Epithelial cell of esophagus (primary cell): ENCODE measurements around the gene TPD52L1.

Experiments
- DNase-seq: peaks from one replicate; pipeline ENCODE4 v3.0.0; 2010; ENCODE audit warnings: low read depth
- H3K4me3 ChIP-seq: 2 replicates; pipeline ENCODE4 v1.5.1; 2011; ENCODE audit warnings: mild to moderate bottlenecking, low read length, control low read depth
- CTCF ChIP-seq: IDR thresholded peaks from 2 replicates; pipeline ENCODE4 v1.5.1; 2011; ENCODE audit warnings: low read depth, mild to moderate bottlenecking, low read length, control low read depth, inconsistent platforms; ENCODE audit not compliant: insufficient read depth; ENCODE audit errors: missing control alignments

Gene TPD52L1

GRCh38 chr6:125259354-125259736 is 105.8 kb downstream of the TPD52L1 start:
- no peak overlapping the region for H3K4me3 ChIP-seq
- TF ChIP-seq CTCF = no peak
- peak; percentile 13 for DNase-seq

- DNase-seq = no peak
- no peak for TF ChIP-seq CTCF
- H3K4me3 ChIP-seq = no peak overlapping the region
Measured at GRCh38 chr6:125262016-125263013, 108.7 kb downstream of the TPD52L1 start.

- no peak for TF ChIP-seq CTCF
- no peak overlapping the region for H3K4me3 ChIP-seq
- DNase-seq = no peak
Measured at GRCh38 chr6:125264476-125264875, 110.9 kb downstream of the TPD52L1 start.

- H3K4me3 ChIP-seq = no peak overlapping the region
- TF ChIP-seq CTCF = no peak
- peak; percentile 65 for DNase-seq
Measured at GRCh38 chr6:125267806-125268523, 114.4 kb downstream of the TPD52L1 start.

GRCh38 chr6:125268765-125269164 is 115.2 kb downstream of the TPD52L1 start:
- no peak for DNase-seq
- no peak for TF ChIP-seq CTCF
- H3K4me3 ChIP-seq = no peak overlapping the region

- no peak for DNase-seq
- TF ChIP-seq CTCF = no peak
Measured at GRCh38 chr6:125269328-125269985, 115.9 kb downstream of the TPD52L1 start.

More at GRCh38 chr6:125269328-125269985, 115.9 kb downstream of the TPD52L1 start:
- H3K4me3 ChIP-seq = no peak overlapping the region
